Measurements from ENCODE around the gene PYM1.

PYM1 gene

DNA sequence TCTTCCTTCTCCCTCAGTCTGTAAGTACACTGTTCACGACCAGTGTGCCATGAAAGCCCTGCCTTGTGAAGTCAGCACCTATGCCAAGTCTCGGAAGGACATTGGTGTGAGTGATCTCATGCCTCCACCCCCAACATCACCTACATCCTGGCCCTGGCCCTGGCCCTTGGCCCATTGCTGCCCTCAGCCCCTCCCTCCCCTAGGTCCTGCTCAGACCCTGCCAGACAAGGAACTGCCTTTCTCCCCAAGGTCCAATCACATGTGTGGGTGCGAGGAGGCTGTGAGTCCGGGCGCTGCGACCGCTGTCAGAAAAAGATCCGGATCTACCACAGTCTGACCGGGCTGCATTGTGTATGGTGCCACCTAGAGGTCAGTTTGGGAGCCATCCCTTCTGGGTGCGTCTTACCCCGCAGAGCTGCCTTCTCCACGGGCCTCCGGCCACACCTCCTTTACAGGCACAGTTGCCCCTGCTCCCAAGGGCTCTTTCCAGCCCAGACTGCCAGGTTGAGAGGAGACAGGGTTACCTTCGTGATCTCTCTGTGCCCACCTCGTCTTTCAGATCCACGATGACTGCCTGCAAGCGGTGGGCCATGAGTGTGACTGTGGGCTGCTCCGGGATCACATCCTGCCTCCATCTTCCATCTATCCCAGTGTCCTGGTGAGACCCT, 12.5 kb upstream of the PYM1 start:
- TF ChIP-seq, protein P1, sequence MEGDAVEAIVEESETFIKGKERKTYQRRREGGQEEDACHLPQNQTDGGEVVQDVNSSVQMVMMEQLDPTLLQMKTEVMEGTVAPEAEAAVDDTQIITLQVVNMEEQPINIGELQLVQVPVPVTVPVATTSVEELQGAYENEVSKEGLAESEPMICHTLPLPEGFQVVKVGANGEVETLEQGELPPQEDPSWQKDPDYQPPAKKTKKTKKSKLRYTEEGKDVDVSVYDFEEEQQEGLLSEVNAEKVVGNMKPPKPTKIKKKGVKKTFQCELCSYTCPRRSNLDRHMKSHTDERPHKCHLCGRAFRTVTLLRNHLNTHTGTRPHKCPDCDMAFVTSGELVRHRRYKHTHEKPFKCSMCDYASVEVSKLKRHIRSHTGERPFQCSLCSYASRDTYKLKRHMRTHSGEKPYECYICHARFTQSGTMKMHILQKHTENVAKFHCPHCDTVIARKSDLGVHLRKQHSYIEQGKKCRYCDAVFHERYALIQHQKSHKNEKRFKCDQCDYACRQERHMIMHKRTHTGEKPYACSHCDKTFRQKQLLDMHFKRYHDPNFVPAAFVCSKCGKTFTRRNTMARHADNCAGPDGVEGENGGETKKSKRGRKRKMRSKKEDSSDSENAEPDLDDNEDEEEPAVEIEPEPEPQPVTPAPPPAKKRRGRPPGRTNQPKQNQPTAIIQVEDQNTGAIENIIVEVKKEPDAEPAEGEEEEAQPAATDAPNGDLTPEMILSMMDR (IDR thresholded peaks at IDR 0.05; ENCODE audit: borderline replicate concordance, control extremely low read depth, extremely low read depth, insufficient read depth, missing control alignments) = peak; percentile 87
- in situ Hi-C loops (cut with MboI; ENCODE audit: low sequenced_read_pairs, unreplicated experiment) = loop anchor here (10.0 kb wide), 1 partner anchor 205 kb away; no protein-coding TSS in a partner anchor
- DNase-seq (ENCODE audit: low spot score) = peak; percentile 86

DNA sequence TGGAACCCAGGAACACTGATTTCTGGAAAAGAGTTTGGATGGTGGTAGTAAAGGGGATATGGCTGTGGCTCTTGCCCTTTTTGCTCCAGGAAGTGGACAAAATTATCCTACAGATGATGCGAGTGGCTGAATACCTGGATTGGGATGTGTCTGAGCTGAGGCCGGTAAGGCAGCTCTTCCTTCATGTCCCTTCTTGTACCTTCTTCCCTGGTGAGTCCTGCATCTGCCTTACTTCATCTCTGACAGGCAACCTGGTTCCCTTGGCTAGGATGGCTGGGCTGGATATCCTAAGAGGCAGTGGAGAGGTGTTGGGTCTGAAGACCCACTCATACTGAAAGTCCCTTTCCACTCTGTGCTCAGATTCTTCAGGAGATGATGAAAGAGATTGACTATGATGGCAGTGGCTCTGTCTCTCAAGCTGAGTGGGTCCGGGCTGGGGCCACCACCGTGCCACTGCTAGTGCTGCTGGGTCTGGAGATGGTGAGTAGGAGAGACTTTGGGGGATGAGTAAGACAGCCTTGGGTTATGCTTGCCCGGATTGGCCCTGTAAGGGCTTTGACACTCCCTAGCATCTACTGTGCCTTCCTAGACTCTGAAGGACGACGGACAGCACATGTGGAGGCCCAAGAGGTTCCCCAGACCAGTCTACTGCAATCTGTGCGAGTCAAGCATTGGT, 11.3 kb upstream of the PYM1 start:
- TF ChIP-seq, protein P1 (IDR thresholded peaks at IDR 0.05; ENCODE audit: borderline replicate concordance, control extremely low read depth, extremely low read depth, insufficient read depth, missing control alignments) = no peak
- DNase-seq (ENCODE audit: low spot score) = no peak
- in situ Hi-C loops (cut with MboI; ENCODE audit: low sequenced_read_pairs, unreplicated experiment) = no loop called here

DNA sequence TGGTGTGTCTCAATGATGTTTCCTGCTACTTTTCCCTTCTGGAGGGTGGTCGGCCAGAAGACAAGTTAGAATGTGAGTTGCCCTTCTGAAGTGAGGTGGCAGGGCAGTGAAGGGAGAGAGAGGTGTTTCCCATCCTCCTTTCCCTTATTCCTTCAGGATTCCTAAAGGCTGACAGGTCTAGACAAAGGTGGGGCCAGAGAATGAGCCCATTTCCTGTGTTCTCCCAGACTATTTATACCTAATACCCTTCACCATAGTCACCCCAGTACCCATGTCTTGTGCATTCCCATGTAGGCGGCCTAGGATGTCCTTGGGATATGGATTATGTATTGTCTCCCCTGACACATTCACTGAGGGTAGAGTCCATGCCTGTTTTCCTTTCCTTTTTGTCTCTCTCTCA, 10.3 kb upstream of the PYM1 start:
- DNase-seq (ENCODE audit: low spot score) = no peak
- TF ChIP-seq, protein P1 (IDR thresholded peaks at IDR 0.05; ENCODE audit: borderline replicate concordance, control extremely low read depth, extremely low read depth, insufficient read depth, missing control alignments) = no peak
- in situ Hi-C loops (cut with MboI; ENCODE audit: low sequenced_read_pairs, unreplicated experiment) = no loop called here

DNA sequence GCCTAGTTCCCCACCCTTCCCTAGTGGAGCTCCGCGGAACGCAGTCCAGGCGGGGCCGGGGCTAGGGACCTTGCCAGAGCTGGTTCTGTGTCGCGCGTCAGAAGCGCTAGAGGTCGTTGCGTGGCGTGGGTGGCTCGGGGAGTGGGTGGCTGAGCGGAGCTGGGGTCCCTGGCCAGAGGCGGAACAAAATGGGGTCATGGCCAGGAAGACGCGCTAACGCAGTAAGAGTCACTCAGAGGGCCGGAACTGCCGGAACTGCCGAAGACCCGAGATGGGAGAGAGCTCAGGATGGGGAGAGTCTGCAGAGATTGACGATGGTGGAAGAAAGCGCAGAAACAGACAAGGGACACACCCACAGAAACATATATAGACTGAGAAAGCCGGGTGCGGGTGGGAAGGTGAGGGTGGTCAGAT, 8.1 kb upstream of the PYM1 start:
- in situ Hi-C loops (cut with MboI; ENCODE audit: low sequenced_read_pairs, unreplicated experiment) = no loop called here
- DNase-seq (ENCODE audit: low spot score) = no peak
- TF ChIP-seq, protein P1 (IDR thresholded peaks at IDR 0.05; ENCODE audit: borderline replicate concordance, control extremely low read depth, extremely low read depth, insufficient read depth, missing control alignments) = no peak

DNA sequence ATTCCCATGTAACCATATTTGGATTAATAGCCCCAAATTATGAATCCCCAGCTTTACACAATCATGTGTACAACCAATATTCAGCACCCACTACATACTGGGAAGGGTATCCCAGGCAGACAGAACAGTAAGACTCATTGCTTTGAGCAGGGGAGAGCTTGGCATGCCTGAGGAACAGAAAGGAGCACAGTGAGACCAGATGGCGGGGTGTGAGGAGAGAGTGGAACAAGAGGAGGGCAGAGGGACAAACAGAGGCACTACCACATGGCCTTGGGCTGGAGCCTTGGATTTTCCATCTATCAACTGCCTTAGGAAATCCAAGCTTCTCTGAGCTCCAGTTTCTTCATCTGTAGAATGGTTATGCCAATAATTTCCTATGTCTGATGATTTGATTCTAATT, 7.1 kb upstream of the PYM1 start:
- TF ChIP-seq, protein P1 (IDR thresholded peaks at IDR 0.05; ENCODE audit: borderline replicate concordance, control extremely low read depth, extremely low read depth, insufficient read depth, missing control alignments) = no peak
- DNase-seq (ENCODE audit: low spot score) = no peak
- in situ Hi-C loops (cut with MboI; ENCODE audit: low sequenced_read_pairs, unreplicated experiment) = no loop called here

DNA sequence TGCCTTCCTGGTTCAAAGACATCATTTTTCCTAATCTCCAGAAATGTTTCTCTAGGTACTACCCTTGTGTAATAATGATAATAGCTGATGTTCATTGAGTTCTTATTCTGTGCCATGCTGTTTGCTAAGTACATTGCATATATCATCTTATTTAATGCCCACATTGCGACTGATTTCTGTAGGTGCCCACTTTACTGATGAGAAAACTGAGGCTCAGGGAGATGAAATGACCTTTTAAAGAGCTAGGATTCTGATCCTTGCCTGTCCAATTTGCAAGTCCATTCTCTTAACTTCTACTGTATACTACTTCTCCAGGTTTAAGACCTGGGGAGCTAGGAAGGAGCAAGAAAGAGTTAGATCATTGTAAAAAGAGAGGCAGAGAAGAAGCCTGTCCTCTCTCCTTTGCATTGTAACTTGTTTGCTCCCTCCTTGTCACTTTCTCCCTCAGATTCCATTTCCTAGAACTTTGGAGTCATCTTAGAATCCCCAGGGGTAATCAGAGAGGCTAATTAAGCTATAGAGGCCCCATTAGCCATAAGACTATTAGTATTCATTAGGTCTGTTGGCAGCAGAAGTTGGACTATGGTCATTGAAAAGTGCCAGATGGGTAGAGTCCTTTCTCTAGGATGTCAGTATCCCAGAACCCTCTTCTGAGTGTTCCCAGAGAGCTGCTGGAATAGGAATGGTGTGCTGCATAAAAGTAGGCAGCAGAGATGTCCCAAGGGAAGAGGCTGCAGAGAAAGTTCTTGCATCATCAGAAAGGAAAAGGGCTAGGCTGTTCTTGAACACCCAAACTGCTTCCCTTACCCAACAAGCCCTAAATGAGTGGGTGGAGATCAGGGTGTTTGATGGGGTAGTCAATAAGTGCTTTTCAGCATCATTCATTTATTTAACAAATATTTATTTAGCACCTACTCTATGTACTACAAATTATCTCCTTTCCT, 6.4 kb upstream of the PYM1 start:
- in situ Hi-C loops (cut with MboI; ENCODE audit: low sequenced_read_pairs, unreplicated experiment) = no loop called here
- no peak for DNase-seq (ENCODE audit: low spot score)
- TF ChIP-seq, protein P1 (IDR thresholded peaks at IDR 0.05; ENCODE audit: borderline replicate concordance, control extremely low read depth, extremely low read depth, insufficient read depth, missing control alignments) = no peak
